HG02798 (cell line): ENCODE data around the gene CEBPE.

Source experiments
- ATAC-seq: cut with Tn5 transposase; IDR thresholded peaks from one replicate; pipeline ENCODE4 v1.9.1; 2021; ENCODE audit warnings: mild to moderate bottlenecking; ENCODE audit not compliant: unreplicated experiment, poor library complexity

The CEBPE gene

DNA sequence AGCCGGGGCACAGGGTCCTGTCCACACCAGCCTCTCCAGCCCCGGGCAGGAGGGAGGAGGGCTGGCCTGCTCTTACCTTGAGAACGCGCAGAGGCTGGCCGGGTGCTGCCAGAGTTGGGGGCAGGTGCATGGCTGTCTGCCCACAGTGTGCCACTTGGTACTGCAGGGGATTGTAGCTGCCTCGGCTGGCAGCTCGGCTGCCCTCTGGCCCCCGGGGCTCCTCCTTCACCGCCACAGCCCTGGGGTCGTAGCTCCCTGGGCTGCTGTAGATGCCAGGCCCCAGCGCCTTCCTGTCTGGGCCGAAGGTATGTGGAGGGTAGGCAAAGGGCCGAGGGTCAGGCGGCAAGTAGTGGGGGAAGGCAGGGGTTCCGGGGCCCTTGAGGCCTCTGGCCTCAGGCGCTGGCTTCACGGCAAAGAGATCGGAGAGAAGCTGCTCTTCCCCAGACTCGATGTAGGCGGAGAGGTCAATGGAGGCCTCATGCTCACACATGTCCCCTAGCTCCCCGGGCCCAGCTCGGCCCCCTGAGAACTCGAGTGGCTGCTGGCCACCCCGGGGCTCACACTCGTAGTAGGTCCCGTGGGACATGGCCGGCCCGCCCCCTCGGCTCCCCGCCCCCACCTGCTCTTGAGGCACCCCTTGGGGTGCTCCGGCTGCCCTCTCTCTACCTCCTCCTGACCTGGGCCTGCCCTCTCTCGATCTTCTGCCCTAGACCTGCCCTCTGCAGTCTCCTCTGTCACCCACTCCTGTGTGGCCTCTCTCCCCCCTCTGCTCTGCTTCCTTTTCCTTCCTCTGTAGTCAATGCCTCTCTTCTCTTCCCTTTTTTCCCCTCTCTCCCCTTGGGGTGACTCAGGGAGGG is at the start of gene CEBPE:
CEBPE (minus strand) TSS at position 750 of the 857 bp plus-strand sequence; CDS start at position 586, 164 bp downstream.
- ATAC-seq, result no peak

DNA sequence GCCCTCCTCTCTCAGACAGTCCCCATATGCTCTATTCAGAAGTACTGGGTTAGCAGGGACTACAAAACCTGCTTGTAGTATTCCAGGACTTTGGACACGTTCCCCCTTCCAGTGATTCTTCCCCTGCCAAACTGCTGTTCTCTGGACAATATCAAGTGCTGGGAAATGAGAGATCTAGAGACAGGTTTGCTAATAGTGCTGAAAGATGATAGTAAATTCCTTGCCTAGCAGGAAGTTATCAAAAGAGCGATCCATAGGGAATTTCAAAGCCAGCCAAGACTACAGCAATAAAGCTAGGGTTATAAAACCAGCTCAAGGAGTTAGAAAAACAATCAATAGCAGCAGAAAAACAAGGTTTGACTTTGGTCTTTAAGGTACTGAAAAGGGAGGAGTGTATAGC is 49.2 kb upstream of the CEBPE start:
- no peak for ATAC-seq

GRCh38 chr14:23167116-23167847 is 48.2 kb upstream of the CEBPE start:
- ATAC-seq, result no peak

DNA sequence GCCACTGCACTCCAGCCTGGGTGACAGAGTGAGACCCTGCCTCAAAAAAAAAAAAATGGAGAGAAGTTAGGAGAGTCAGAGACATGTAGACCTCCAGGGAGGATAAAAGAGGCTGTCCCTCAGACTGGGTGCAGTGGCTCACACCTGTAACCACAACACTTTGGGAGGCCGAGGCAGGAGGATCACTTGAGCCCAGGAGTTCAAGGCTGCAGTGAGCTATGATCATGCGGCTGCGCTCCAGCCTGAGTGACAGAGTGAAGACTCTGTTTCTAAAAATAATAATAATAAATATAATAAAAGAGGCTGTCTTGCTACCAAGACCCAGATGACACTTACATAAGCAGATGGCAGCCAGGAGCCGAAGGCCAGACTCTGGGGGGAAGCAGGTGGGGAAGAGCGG is 45.9 kb upstream of the CEBPE start:
- no peak for ATAC-seq

DNA sequence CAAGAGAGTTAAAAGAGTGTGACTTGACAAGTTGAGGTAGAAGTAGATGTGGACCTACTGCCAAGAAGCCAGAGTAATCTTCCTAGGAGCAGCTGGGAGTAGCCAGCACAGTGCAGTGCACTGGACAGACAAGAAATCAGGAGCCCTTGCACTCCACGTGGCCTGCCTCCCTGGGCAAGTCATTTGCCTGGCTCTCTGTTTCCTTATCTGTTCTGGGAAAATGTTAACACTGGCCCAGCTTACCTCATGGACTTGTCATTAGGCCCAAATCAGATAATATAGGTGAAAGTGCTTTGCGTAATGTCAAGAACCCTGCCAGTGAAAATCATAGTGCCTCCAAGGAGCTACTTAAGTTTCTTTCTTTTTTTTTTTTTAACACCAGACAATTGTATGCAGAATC is 45.2 kb upstream of the CEBPE start:
- ATAC-seq, result no peak

GRCh38 chr14:23163830-23164229 is 44.8 kb upstream of the CEBPE start:
- no peak for ATAC-seq

GRCh38 chr14:23162800-23163199 is 43.7 kb upstream of the CEBPE start:
- ATAC-seq, result no peak

- no peak for ATAC-seq
These were observed 43.0 kb upstream of the CEBPE start for GRCh38 chr14:23162005-23162404.

DNA sequence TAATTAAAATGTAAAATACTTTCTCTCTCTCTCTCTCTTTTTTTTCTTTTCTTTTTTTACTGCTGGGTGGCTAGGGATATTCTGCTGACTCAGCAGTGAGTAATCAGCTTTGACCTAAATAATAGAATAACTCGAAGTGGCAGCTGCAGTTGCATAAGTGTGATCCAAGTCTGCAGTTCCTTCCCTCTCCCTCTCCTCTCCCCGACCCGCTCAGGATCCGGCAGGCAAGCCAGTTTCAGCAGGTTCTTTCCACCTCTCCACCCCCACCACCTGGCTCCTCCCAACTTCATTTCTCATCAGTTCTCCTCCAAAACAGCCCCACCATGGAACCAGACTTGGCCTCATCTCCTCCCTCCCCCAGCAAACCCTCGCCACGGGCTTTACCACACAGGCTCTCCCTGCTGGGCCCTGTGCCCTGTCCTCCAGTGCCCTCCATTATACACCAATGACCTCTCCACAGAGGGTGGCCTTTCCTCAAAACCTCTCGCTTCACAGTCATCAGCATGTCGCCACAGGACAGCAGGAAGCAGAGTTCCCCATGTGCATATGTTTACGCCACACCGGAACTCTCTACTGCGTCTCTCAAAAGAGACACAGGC is 42.0 kb upstream of the CEBPE start:
- ATAC-seq, result no peak

DNA sequence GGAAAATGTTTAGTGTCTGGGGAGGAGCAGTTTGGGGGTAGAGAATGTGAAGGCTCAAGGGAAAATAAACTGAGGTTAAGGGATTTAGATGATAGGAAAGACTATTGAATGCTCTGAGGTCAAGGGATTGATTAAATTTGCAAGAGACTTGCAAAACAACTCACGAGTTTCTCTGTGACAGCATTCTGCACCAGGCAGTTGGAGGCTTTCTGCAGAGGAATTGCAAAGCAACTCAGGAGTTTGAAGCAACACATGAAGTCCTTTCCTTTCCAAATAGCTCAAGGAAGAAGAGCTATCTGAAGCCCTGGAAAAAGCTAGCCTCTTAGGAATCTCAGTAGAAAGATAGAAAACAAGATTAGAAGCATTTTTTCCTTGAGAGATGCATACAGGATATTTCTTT is 40.5 kb upstream of the CEBPE start:
- ATAC-seq, result no peak

- no peak for ATAC-seq
These were observed 39.7 kb upstream of the CEBPE start for GRCh38 chr14:23158779-23159178.

GRCh38 chr14:23154964-23155587 is 36.0 kb upstream of the CEBPE start:
- ATAC-seq, result no peak

GRCh38 chr14:23153851-23154796 is 35.1 kb upstream of the CEBPE start:
- ATAC-seq, result no peak

GRCh38 chr14:23151342-23151741 is 32.3 kb upstream of the CEBPE start:
- no peak for ATAC-seq

- ATAC-seq, result no peak
These were observed 30.7 kb upstream of the CEBPE start for GRCh38 chr14:23149745-23150144.

DNA sequence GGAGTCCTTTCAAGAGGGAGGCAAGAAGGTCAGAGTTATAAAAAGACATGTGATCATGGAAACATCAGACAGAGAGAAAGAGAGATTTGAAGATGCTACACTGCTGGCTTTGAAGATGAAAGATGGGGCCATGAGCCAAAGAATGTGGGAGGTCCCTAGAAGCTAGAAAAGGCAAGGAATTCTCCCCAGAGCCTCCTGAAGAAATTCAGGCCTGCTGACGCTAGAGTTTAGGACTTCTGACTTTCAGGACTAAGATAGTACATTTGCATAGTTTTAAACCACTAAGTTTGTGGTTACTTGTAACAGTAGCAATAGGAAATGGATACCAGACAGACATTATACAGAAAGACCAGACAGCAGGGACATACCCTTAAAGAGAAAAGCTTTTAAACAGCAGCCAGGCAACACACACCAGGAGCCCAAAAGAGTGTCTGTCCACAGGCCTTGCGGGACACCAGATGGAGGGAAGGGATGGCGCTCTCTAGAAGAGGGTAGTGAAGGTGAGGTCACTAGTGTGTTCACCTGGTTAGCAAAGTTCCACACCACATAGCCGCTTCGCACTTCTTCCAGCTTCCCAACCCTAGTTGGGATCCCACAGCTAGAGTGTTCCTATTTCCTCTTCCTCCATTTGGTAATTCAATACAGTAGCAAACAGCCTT is 29.7 kb upstream of the CEBPE start:
- ATAC-seq, result no peak

GRCh38 chr14:23147676-23148075 is 28.6 kb upstream of the CEBPE start:
- no peak for ATAC-seq

- ATAC-seq, result no peak
These were observed 27.9 kb upstream of the CEBPE start for GRCh38 chr14:23146980-23147379.

- no peak for ATAC-seq
These were observed 27.4 kb upstream of the CEBPE start for GRCh38 chr14:23146351-23146910.
